Measurements from ENCODE around the gene CAMSAP1.

CAMSAP1 gene

GRCh38 chr9:135788576-135789300, 118.6 kb downstream of the CAMSAP1 start:
- DNase-seq: no peak

- DNase-seq: no peak
Measured at GRCh38 chr9:135787776-135788575, 119.4 kb downstream of the CAMSAP1 start.

GRCh38 chr9:135787317-135787716, 120.0 kb downstream of the CAMSAP1 start:
- no peak for DNase-seq

- DNase-seq: no peak
Measured at GRCh38 chr9:135786146-135786690, 121.1 kb downstream of the CAMSAP1 start.

- no peak for DNase-seq
Measured at GRCh38 chr9:135785013-135785575, 122.3 kb downstream of the CAMSAP1 start.

GRCh38 chr9:135783540-135784245, 123.7 kb downstream of the CAMSAP1 start:
- no peak for DNase-seq

- no peak for DNase-seq
Measured at GRCh38 chr9:135782946-135783345, 124.4 kb downstream of the CAMSAP1 start.

GRCh38 chr9:135780626-135781025, 126.7 kb downstream of the CAMSAP1 start:
- DNase-seq: no peak

- no peak for DNase-seq
Measured at GRCh38 chr9:135780086-135780485, 127.3 kb downstream of the CAMSAP1 start.

GRCh38 chr9:135779571-135779970, 127.8 kb downstream of the CAMSAP1 start:
- DNase-seq: no peak

- DNase-seq: no peak
Measured at GRCh38 chr9:135778421-135778820, 128.9 kb downstream of the CAMSAP1 start.

- no peak for DNase-seq
Measured at GRCh38 chr9:135777623-135778177, 129.6 kb downstream of the CAMSAP1 start.

GRCh38 chr9:135776893-135777622, 130.3 kb downstream of the CAMSAP1 start:
- DNase-seq: no peak

GRCh38 chr9:135775911-135776310, 131.4 kb downstream of the CAMSAP1 start:
- no peak for DNase-seq

GRCh38 chr9:135774794-135775525, 132.4 kb downstream of the CAMSAP1 start:
- DNase-seq: no peak

- no peak for DNase-seq
Measured at GRCh38 chr9:135774239-135774747, 133.1 kb downstream of the CAMSAP1 start.

GRCh38 chr9:135773530-135774238, 133.7 kb downstream of the CAMSAP1 start:
- DNase-seq: no peak

- DNase-seq: no peak
Measured at GRCh38 chr9:135772702-135773493, 134.4 kb downstream of the CAMSAP1 start.

GRCh38 chr9:135772056-135772646, 135.2 kb downstream of the CAMSAP1 start:
- DNase-seq: no peak
